Adrenal gland (tissue), 12 donors: Measurements from ENCODE around the gene SMIM38. TPM values are rescaled to one million over a fixed set of nuclear protein-coding genes. Genes with fewer than 3 reads are reported as not detected.

ENCODE experiments used
- DNase-seq, 7 donors: peaks; one replicate each; pipeline ENCODE4 v3.0.0-alpha.2; 2019 to 2020
- H3K27ac ChIP-seq, 5 donors: fragments of 200-600 bp; sonication (generic) in 4 of 5; 1 replicate in 3 of 5; 2 replicates in 2 of 5; pipeline versions ENCODE4 v1.5.1 to v1.8.0; 2016 to 2020; ENCODE audit warnings: mild to moderate bottlenecking in 1 of 5
- H3K27me3 ChIP-seq: fragments of 200-600 bp; 2 replicates; pipeline ENCODE4 v1.8.0; 2021
- H3K36me3 ChIP-seq, 2 donors: fragments of 200-600 bp; replicated peaks in 1 of 2; 1 replicate in 1 of 2; 2 replicates in 1 of 2; pipeline versions ENCODE4 v1.5.1 to v1.8.0; 2018 to 2022
- H3K4me1 ChIP-seq, 2 donors: fragments of 200-600 bp; replicated peaks in 1 of 2; 1 replicate in 1 of 2; 2 replicates in 1 of 2; pipeline versions ENCODE4 v1.5.1 to v1.8.0; 2018 to 2021
- H3K4me3 ChIP-seq, 4 donors: fragments of 200-600 bp; sonication (generic) in 3 of 4; one replicate each; pipeline ENCODE4 v1.5.1; 2016 to 2018
- H3K9me3 ChIP-seq, 3 donors: fragments of 200-600 bp; sonication (generic) in 1 of 3; replicated peaks in 1 of 3; 1 replicate in 2 of 3; 2 replicates in 1 of 3; pipeline versions ENCODE4 v1.5.1 to v1.8.0; 2016 to 2021
- POLR2A ChIP-seq, 2 donors: fragments of 450-650 bp; IDR thresholded peaks; one replicate each; pipeline ENCODE4 v1.6.1; 2017; ENCODE audit warnings: antibody characterized with exemption in 2 of 2, mild to moderate bottlenecking in 2 of 2, moderate library complexity in 1 of 2
- WGBS, 4 donors: extraction: QIAGEN DNeasy Blood & Tissue Kit in 2 of 4; methylation state at CpG; one replicate each; pipeline versions ENCODE4 v1.1.5 to v1.1.7; 2013 to 2017; 5-methylcytosine and 5-hydroxymethylcytosine counted together
- intact Hi-C, 2 donors: fragments of 100-400 bp; cut with DNase I; formaldehyde crosslinking; loops; one replicate each; pipeline versions ENCODE4 v1.14.1 to v1.15.0; 2022 to 2023
- polyA plus RNA-seq, 3 donors: library from polyadenylated mRNA; stranded (reverse); fragments of 200-250 nt in 2 of 3; fragments of 350-450 nt in 1 of 3; fragmentation: Illumina TruSeq in 1 of 3; extraction: RNeasy Lipid Tissue Mini Kit (QIAGEN cat#74804) in 1 of 3; gene quantifications; one replicate each; pipeline ENCODE4 v1.2.3, GENCODE V29; 2013 to 2014
- total RNA-seq, 9 donors: library from RNA; depleted of rRNA in 4 of 9; stranded (reverse); fragments of >200 nt in 4 of 9; fragments of 120-200 nt in 1 of 9; fragmentation: NEBNext Ultra II Directional in 1 of 9; extraction: Animal tissue kit (Norgen Biotek cat#: 25700) in 1 of 9; gene quantifications; one replicate each; pipeline versions ENCODE4 v1.1.0 to v1.2.4, GENCODE V29; 2013 to 2023
- TF ChIP-seq, protein P1 (sequence below), 6 experiments: fragments of 450-650 bp in 4 of 6; fragments of 200-600 bp in 2 of 6; sonication (generic) in 1 of 6; IDR thresholded peaks; 1 replicate in 5 of 6; 2 replicates in 1 of 6; pipeline versions ENCODE4 v1.5.1 to v1.8.0; 2016 to 2021; ENCODE audit warnings: antibody characterized with exemption in 6 of 6, mild to moderate bottlenecking in 2 of 6, moderate library complexity in 1 of 6
- donor health status: healthy with polysubstance abuse.
- donor health status: Bipolar disorder and iron deficiency.
- donor health status: DM: yes; HTN: yes; CAD: no.
- donor health status: DM: no; HTN: no; CAD: no.
- donor health status: DM: no; HTN: no; CAD: no.
- donor health status: DM: yes; HTN: yes; CAD: no.

The SMIM38 gene
- total and polyA plus RNA-seq, 12 donors: 0.11 to 0.33 (median 0.16) TPM; not detected in 4

GRCh38 chr11:69158301-69159149, 2.8 kb downstream of the SMIM38 start:
- WGBS, 4 donors: 82 to 92% (median 88%) methylated on average over 15 to 21 of the region's 21 CpGs
- DNase-seq: no peak
- no peaks in the 10 kb centered on the region for H3K4me1 ChIP-seq
- H3K4me3 ChIP-seq: no peak overlapping the region
- H3K36me3 ChIP-seq: no peaks in the 10 kb centered on the region
- TF ChIP-seq, protein P1, sequence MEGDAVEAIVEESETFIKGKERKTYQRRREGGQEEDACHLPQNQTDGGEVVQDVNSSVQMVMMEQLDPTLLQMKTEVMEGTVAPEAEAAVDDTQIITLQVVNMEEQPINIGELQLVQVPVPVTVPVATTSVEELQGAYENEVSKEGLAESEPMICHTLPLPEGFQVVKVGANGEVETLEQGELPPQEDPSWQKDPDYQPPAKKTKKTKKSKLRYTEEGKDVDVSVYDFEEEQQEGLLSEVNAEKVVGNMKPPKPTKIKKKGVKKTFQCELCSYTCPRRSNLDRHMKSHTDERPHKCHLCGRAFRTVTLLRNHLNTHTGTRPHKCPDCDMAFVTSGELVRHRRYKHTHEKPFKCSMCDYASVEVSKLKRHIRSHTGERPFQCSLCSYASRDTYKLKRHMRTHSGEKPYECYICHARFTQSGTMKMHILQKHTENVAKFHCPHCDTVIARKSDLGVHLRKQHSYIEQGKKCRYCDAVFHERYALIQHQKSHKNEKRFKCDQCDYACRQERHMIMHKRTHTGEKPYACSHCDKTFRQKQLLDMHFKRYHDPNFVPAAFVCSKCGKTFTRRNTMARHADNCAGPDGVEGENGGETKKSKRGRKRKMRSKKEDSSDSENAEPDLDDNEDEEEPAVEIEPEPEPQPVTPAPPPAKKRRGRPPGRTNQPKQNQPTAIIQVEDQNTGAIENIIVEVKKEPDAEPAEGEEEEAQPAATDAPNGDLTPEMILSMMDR (IDR thresholded peaks at IDR 0.05): no peak
- TF ChIP-seq POLR2A (IDR thresholded peaks at IDR 0.05): no peak
- intact Hi-C loops: no loop called here
- no peaks in the 10 kb centered on the region for H3K9me3 ChIP-seq
- no peak overlapping the region for H3K27ac ChIP-seq
- no peaks in the 10 kb centered on the region for H3K27me3 ChIP-seq

DNA sequence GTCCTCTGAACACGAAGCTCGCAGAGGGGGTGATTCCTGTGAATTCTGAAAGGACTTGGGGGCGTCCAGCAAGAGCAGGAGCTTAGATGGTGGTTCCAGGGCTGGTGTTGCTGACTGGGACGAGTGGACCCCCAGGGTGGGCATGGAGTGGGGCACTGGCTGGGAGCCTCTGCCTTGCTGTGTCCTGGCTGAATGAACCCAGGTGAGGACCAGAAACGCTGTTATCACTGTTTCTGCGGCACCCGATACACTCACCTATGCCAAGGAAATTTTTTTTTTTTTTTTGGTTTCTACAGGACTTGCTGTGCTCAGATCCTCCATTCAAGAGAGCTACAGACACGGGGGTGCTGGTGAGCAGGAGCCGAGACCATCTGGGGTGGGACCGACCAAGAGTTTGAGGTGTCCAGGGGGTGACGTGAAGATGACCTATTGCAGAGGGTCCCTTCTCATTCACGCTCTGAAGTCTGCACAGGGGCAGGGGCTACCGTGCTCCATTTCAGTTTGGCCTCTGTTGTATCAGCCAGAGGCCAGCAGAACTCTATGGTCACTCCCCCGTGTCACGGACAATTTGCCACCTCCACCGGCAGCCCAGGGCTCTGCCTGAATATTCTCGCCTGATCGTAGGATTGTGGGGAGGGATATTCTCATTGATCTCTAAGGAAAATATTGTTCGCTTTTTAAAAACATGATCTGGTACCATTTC, 3.6 kb downstream of the SMIM38 start:
- WGBS, 4 donors: 91 to 95% (median 93%) methylated on average over 18 to 19 of the region's 19 CpGs
- Histone ChIP-seq H3K27ac (no peak overlapping the region), H3K36me3 (no peaks in the 10 kb centered on the region), H3K27me3 (no peaks in the 10 kb centered on the region), H3K9me3 (no peaks in the 10 kb centered on the region), H3K4me3 (no peak overlapping the region), H3K4me1 (no peaks in the 10 kb centered on the region)
- TF ChIP-seq POLR2A (IDR thresholded peaks at IDR 0.05): no peak
- TF ChIP-seq, protein P1 (IDR thresholded peaks at IDR 0.05): no peak
- DNase-seq: no peak
- intact Hi-C loops: no loop called here

DNA sequence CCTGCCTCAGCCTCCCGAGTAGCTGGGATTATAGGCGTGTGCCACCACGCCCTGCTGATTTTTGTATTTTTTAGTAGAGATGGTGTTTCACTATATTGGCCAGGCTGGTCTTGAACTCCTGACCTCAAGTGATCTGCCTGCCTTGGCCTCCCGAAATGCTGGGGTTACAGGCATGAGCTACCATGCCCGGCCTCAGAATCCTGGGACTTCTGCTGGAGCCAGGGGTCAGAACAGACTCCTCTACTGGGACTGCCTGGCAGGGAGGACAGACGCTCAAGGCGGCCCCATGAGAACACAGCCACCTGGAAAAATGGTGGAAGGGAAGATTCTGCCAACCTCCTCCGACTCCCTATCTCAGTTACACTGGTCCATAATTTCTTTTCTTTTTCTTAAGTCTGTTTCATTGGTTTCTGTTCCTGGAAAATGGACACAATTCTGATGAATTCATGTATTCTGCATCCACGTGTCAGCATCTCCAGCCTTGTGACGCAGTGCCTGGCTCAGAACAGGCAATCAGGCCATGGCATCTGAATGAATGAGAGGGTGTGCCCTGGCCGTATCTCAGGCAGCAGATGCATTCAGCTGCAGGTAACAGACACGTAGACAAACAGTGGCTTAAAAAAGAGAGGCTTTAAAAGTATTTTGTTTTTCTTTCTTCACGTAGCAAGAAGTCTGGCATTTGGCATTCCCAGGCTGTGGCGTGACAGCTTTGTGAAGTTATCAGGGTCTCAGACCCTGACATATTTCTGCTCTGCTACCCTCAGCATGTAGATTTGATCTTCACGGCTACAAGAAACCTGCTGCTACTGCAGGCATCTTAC, 4.8 kb downstream of the SMIM38 start:
- Histone ChIP-seq H3K4me1 (no peaks in the 10 kb centered on the region), H3K9me3 (no peaks in the 10 kb centered on the region), H3K27ac (no peak overlapping the region), H3K27me3 (no peaks in the 10 kb centered on the region), H3K4me3 (no peak overlapping the region), H3K36me3 (no peaks in the 10 kb centered on the region)
- no peak for TF ChIP-seq POLR2A (IDR thresholded peaks at IDR 0.05)
- no peak for DNase-seq
- intact Hi-C loops: no loop called here
- 80 to 91% (median 89%) methylated on average over 14 to 15 of the region's 15 CpGs for WGBS, 4 donors

GRCh38 chr11:69161117-69161407, 5.3 kb downstream of the SMIM38 start:
- intact Hi-C loops: no loop called here
- H3K27me3 ChIP-seq: no peaks in the 10 kb centered on the region
- no peak for TF ChIP-seq POLR2A (IDR thresholded peaks at IDR 0.05)
- TF ChIP-seq, protein P1 (IDR thresholded peaks at IDR 0.05): no peak
- H3K4me1 ChIP-seq: no peaks in the 10 kb centered on the region
- 70 to 77% (median 73%) methylated on average over 4 to 5 of the region's 5 CpGs for WGBS, 4 donors
- no peak for DNase-seq
- H3K4me3 ChIP-seq: no peak overlapping the region
- H3K9me3 ChIP-seq: no peaks in the 10 kb centered on the region
- H3K36me3 ChIP-seq: no peaks in the 10 kb centered on the region
- no peak overlapping the region for H3K27ac ChIP-seq
